NT2/D1 (cell line): ENCODE measurements around the gene KMT2E.

Source experiments
- DNase-seq: peaks from one replicate; pipeline ENCODE4 v3.0.0-alpha.2; 2011; ENCODE audit warnings: low read depth, low spot score
- H3K27me3 ChIP-seq: 2 replicates; pipeline ENCODE4 v1.6.0; 2011; ENCODE audit warnings: mild to moderate bottlenecking; ENCODE audit not compliant: insufficient read length, insufficient read depth
- H3K36me3 ChIP-seq: 2 replicates; pipeline ENCODE4 v1.6.1; 2011; ENCODE audit warnings: mild to moderate bottlenecking, low read length, mixed read lengths; ENCODE audit not compliant: insufficient read depth, insufficient read length
- H3K4me1 ChIP-seq: 2 replicates; pipeline ENCODE4 v1.5.1; 2011; ENCODE audit not compliant: insufficient read depth, insufficient read length
- H3K4me3 ChIP-seq: 2 replicates; pipeline ENCODE4 v1.5.1; 2011; ENCODE audit warnings: low read depth; ENCODE audit not compliant: insufficient read length
- H3K9ac ChIP-seq: 2 replicates; pipeline ENCODE4 v1.6.0; 2011; ENCODE audit warnings: low read depth; ENCODE audit not compliant: insufficient read length
- H3K9me3 ChIP-seq: 2 replicates; pipeline ENCODE4 v1.5.1; 2011; ENCODE audit warnings: mild to moderate bottlenecking, low read length; ENCODE audit not compliant: insufficient read depth
- SUZ12 ChIP-seq: IDR thresholded peaks from 2 replicates; pipeline ENCODE4 v1.6.1; 2011; ENCODE audit not compliant: insufficient read length, insufficient read depth; ENCODE audit errors: extremely low read depth
- YY1 ChIP-seq: IDR thresholded peaks from 2 replicates; pipeline ENCODE4 v1.6.1; 2011; ENCODE audit not compliant: insufficient read length, insufficient read depth
- ZNF274 ChIP-seq: IDR thresholded peaks from 2 replicates; pipeline ENCODE4 v1.6.1; 2011; ENCODE audit warnings: mild to moderate bottlenecking, low read depth, low read length

Gene KMT2E

DNA sequence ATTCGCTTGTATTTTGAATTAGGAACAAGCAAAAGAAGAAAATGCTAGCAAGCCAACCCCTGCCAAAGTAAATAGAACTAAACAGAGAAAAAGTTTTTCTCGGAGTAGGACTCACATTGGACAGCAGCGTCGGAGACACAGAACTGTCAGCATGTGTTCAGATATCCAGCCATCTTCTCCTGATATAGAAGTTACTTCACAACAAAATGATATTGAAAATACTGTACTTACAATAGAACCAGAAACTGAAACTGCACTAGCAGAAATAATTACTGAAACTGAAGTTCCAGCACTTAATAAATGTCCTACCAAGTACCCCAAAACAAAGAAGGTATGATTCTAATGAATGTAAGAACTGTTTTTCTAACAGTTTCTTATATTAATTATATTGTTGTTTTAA lies 87.9 kb downstream of the KMT2E start:
- peaks cover 37% of the 10 kb centered on the region for H3K36me3 ChIP-seq

DNA sequence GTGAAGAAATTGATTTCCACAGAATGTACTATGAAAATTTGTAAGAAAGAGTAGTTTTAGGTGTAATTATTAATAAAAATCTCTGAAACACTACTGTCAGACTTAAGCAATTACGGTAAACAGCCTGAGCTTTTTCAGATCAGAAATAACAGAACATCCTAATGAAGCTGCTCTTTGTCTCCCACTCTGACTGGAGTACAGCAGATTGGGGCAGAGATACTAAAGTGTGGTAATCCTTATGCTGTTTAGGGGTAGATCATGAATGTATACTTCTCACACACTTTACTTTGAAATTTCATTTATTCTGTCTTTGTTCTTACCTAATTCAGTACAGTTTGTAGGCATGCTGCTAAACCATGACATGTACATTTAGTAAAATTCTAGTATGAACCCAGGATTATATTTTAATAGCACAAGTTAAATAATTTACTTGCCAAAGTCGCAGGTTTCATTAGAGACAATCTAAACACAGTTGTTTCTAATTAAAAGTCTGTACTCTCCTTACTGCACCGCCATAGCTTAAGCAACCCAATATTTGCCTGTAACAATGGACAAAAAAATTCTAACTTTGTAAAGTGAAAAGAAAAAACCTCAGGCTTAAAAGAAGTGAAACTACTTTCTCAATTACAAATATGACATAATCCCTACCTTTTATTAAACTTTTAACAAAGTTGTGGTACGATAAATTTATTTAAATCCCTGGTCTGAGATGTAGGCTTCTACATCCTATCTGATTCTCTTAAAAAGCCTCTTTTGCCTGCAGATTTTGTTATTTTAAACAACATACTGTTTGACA lies 88.8 kb downstream of the KMT2E start:
- peaks cover 46% of the 10 kb centered on the region for H3K36me3 ChIP-seq
- TF ChIP-seq YY1 (no peak), ZNF274 (no peak), SUZ12 (no peak)

More for the DNA sequence above, 87.9 kb downstream of the KMT2E start:
- DNase-seq: no peak
- no peaks in the 10 kb centered on the region for H3K4me1 ChIP-seq
- TF ChIP-seq ZNF274 (no peak), YY1 (no peak), SUZ12 (no peak)
- no peak overlapping the region for H3K9ac ChIP-seq
- H3K27me3 ChIP-seq: no peaks in the 10 kb centered on the region
- no peak overlapping the region for H3K4me3 ChIP-seq
- H3K9me3 ChIP-seq: no peaks in the 10 kb centered on the region

DNA sequence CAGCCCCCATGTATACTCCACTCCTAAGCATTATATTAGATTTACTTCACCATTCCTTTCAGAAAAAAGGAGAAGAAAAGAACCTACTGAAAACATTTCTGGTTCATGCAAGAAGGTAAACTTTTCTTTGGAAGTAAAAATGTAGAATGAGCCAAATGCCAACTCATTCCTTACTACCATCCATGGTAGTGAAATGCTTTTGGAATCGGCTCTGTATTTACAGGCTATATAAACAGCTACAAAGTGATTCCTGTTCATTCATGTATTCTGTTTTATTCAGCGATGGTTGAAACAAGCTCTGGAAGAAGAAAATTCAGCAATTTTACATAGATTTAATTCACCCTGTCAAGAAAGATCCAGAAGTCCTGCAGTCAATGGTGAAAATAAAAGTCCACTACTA lies 91.6 kb downstream of the KMT2E start:
- DNase-seq: no peak
- Histone ChIP-seq H3K9ac (no peak overlapping the region), H3K4me1 (no peaks in the 10 kb centered on the region), H3K27me3 (no peaks in the 10 kb centered on the region), H3K36me3 (peaks cover 64% of the 10 kb centered on the region), H3K9me3 (no peaks in the 10 kb centered on the region), H3K4me3 (no peak overlapping the region)
- no peak for TF ChIP-seq SUZ12
- no peak for TF ChIP-seq YY1
- no peak for TF ChIP-seq ZNF274

More for the DNA sequence above, 88.8 kb downstream of the KMT2E start:
- DNase-seq: no peak
- H3K4me3 ChIP-seq: no peak overlapping the region
- H3K9ac ChIP-seq: no peak overlapping the region
- H3K4me1 ChIP-seq: no peaks in the 10 kb centered on the region
- no peaks in the 10 kb centered on the region for H3K9me3 ChIP-seq
- H3K27me3 ChIP-seq: no peaks in the 10 kb centered on the region

DNA sequence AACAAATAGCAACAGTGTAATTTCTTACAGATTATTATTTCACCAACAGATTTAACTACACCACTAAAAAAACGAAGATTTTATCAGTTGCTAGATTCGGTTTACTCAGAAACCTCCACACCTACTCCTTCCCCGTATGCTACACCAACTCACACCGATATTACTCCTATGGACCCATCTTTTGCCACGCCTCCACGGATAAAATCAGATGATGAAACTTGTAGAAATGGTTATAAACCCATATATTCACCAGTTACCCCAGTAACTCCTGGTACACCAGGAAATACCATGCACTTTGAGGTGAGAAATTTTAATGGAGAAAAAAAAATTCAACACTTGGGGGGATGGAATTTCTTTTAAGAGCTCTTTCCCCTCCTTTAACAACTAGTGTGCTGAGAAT lies 92.5 kb downstream of the KMT2E start:
- H3K9ac ChIP-seq: no peak overlapping the region
- H3K9me3 ChIP-seq: no peaks in the 10 kb centered on the region
- H3K36me3 ChIP-seq: peaks cover 69% of the 10 kb centered on the region
- no peak overlapping the region for H3K4me3 ChIP-seq
- DNase-seq: no peak
- H3K4me1 ChIP-seq: no peaks in the 10 kb centered on the region
- no peak for TF ChIP-seq YY1
- TF ChIP-seq ZNF274: no peak
- no peak for TF ChIP-seq SUZ12
- no peaks in the 10 kb centered on the region for H3K27me3 ChIP-seq

- H3K4me1 ChIP-seq: no peaks in the 10 kb centered on the region
- H3K9me3 ChIP-seq: no peaks in the 10 kb centered on the region
- no peak for TF ChIP-seq YY1
- no peak for TF ChIP-seq SUZ12
- TF ChIP-seq ZNF274: no peak
- no peak for DNase-seq
- peaks cover 71% of the 10 kb centered on the region for H3K36me3 ChIP-seq
- no peak overlapping the region for H3K9ac ChIP-seq
- no peaks in the 10 kb centered on the region for H3K27me3 ChIP-seq
- no peak overlapping the region for H3K4me3 ChIP-seq
Measured at GRCh38 chr7:105107458-105107857, 93.5 kb downstream of the KMT2E start.

DNA sequence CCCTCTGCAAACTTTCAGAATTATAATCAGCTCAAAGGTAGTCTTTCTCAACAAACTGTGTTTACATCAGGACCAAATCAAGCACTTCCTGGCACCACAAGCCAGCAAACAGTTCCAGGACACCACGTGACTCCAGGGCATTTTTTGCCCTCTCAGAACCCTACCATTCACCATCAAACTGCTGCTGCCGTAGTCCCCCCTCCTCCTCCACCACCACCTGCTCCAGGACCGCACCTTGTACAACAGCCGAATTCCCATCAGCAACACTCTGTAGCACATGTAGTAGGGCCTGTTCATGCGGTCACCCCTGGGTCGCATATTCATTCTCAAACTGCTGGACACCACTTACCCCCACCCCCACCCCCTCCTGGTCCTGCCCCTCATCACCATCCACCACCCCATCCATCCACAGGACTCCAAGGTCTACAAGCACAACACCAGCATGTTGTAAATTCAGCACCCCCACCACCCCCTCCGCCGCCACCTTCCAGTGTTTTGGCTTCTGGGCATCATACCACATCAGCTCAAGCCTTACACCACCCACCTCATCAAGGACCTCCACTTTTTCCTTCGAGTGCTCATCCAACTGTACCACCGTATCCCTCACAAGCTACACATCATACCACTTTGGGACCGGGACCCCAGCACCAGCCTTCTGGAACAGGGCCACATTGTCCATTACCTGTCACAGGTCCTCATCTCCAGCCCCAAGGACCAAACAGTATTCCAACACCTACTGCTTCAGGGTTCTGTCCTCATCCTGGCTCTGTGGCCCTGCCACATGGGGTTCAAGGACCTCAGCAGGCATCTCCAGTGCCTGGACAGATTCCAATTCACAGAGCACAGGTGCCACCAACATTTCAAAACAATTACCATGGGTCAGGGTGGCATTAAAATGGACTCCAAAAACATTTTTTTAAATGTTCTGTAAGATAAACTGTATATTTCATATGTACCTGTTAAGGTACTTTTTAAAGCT lies 98.7 kb downstream of the KMT2E start:
- Histone ChIP-seq H3K4me1 (no peaks in the 10 kb centered on the region), H3K36me3 (peaks cover 65% of the 10 kb centered on the region), H3K9me3 (peaks cover 10% of the 10 kb centered on the region), H3K9ac (no peak overlapping the region), H3K4me3 (no peak overlapping the region), H3K27me3 (no peaks in the 10 kb centered on the region)
- TF ChIP-seq SUZ12: no peak
- no peak for DNase-seq
